Inferior parietal cortex (tissue), 1 donor: Measurements from ENCODE around the gene MAP1LC3C.
"Not testable (repeated sequence)": the region's sequence is repeated elsewhere in the genome, so short reads cannot be mapped to it uniquely, and the experiment has no call there.

Experiments used
- DNase-seq: peaks from one replicate; pipeline ENCODE4 v3.0.0-alpha.2; 2016; ENCODE audit errors: extremely low spot score

MAP1LC3C gene

GRCh38 chr1:241992734-241993133 lies 6.2 kb downstream of the MAP1LC3C start:
- no peak for DNase-seq

- DNase-seq = peak; percentile 30
Measured at GRCh38 chr1:241990040-241990439, 8.9 kb downstream of the MAP1LC3C start.

GRCh38 chr1:241988389-241988930 lies 10.4 kb downstream of the MAP1LC3C start:
- not testable (repeated sequence) for DNase-seq

GRCh38 chr1:241985787-241986186 lies 13.1 kb downstream of the MAP1LC3C start:
- peak; percentile 44 for DNase-seq

- no peak for DNase-seq
Measured at GRCh38 chr1:241979926-241980325, 19.0 kb downstream of the MAP1LC3C start.

- no peak for DNase-seq
Measured at GRCh38 chr1:241979071-241979470, 19.8 kb downstream of the MAP1LC3C start.

- no peak for DNase-seq
Measured at GRCh38 chr1:241976229-241976628, 22.7 kb downstream of the MAP1LC3C start.

GRCh38 chr1:241972703-241973369 lies 26.1 kb downstream of the MAP1LC3C start:
- no peak for DNase-seq

- DNase-seq = no peak
Measured at GRCh38 chr1:241968611-241969010, 30.3 kb downstream of the MAP1LC3C start.

- DNase-seq = no peak
Measured at GRCh38 chr1:241964550-241965282, 34.2 kb downstream of the MAP1LC3C start.

GRCh38 chr1:241963722-241964121 lies 35.2 kb downstream of the MAP1LC3C start:
- no peak for DNase-seq

- DNase-seq = no peak
Measured at GRCh38 chr1:241962153-241962552, 36.7 kb downstream of the MAP1LC3C start.

- DNase-seq = no peak
Measured at GRCh38 chr1:241957692-241958494, 41.0 kb downstream of the MAP1LC3C start, which contains the start of gene BECN2. TSS of gene BECN2 (plus strand) at chr1:241957767. CDS start at chr1:241957767, 0 bp downstream.

GRCh38 chr1:241950390-241950789 lies 48.5 kb downstream of the MAP1LC3C start:
- DNase-seq = no peak

GRCh38 chr1:241947354-241947753 lies 51.5 kb downstream of the MAP1LC3C start:
- no peak for DNase-seq
